GM04504 (cell line): ENCODE results near the gene NME8.
A peak's percentile ranks its signal among the peaks of the same experiment; 100 is the strongest.

Experiments
- DNase-seq: peaks from one replicate; pipeline ENCODE4 v3.0.0-alpha.2; 2012; ENCODE audit warnings: low read depth

NME8 gene

GRCh38 chr7:37899712-37900247 lies 51.4 kb downstream of the NME8 start:
- no peak for DNase-seq

GRCh38 chr7:37901236-37901827 lies 52.9 kb downstream of the NME8 start:
- DNase-seq = peak; percentile 24

DNA sequence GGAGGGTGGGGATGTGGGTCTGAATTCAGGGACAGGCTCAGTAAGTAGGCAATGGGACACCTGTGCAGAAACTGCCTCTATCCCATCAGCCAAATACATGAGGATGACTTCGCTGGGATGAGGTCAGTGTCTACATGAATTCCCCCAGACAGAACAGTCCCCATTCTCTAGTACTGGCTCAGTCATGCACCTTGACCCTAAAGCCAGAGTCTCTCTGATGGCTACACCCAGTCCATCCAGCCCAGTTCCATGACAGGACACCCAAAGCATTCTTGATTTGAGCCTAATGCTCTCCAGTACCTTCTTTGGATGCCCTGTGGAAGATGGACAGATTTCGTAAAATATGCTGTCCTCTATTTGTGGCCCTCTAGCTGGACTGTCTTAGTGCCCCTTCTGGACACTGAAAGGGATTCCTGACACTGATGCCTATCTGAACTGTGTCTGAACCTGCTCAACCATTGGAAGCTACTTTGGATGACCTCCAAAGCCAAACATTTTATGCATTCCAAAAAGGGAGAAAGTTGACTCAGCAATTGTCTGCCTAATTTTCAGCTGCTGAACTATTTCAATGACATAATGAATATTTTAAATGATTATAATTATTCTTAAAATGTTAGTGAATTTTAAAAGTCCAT lies 53.6 kb downstream of the NME8 start:
- peak; percentile 49 for DNase-seq

GRCh38 chr7:37908221-37908788 lies 59.9 kb downstream of the NME8 start:
- DNase-seq = peak; percentile 91

DNA sequence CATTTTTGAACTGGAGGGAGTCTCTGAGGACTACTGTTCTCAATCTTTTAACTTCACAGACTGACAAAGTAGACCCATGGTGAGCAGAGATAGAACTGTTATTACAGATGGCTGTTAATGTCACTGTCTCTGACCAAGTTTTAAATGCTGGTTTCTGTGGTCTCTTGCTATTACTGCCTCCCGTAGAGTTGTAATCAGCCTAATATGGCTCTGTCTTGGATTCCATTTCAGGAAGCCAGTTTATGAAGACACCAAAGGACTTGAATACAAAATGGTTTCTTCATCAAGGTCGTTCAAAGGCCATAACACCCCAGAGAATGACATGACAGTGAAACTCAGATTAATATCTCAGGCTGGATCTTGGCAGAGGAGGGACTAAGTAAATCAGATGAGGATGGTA lies 64.4 kb downstream of the NME8 start:
- no peak for DNase-seq

DNA sequence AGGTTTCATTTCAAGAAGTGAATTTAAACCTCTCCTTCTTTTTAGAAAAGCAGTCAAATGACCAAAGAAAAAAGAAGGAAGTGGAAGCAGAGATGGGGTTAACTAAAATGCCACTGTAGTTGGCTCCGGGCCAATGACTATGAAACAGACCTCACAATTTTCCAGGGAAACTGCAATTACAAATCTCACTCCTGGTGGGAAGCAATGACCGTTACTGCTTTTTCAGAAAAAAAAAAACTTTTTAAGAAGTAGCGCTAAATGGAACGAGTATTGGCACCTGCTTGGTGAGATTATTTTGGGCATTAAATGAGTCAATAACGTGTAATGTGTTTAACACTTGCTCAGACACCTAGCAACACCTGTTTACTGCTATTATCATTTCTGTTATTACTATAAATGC lies 67.0 kb downstream of the NME8 start:
- no peak for DNase-seq

DNA sequence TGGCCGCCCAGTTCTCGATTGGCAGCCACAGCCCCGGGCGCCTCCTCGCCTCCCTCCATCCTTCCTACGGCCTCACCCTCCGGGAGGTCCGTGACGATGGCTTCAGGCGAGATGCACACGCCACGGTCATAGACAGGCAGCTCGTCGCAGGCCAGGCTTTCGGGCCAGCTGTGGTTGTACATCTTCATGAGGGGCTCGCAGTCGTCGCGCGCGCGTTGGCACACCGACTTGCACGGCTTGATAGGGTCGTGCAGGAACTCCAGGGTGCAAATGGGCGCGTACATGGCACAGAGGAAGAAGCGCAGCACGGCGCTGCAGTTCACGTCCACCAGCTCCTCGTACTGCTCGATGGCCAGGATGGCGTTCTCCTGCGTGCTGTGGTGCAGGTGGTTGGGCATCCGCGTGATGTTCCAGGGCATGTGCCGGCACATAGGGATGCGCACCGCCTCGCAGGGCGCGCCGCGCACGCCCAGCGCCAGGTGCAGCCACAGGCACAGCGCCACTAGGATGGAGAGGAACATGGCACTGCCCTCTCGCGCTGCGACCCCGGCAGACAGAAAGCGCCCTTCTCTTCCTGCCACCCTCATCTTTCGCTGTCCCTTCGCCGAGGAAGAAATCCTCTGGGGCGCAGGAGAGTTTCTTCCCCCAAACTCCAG lies 67.7 kb downstream of the NME8 start:
- no peak for DNase-seq

DNA sequence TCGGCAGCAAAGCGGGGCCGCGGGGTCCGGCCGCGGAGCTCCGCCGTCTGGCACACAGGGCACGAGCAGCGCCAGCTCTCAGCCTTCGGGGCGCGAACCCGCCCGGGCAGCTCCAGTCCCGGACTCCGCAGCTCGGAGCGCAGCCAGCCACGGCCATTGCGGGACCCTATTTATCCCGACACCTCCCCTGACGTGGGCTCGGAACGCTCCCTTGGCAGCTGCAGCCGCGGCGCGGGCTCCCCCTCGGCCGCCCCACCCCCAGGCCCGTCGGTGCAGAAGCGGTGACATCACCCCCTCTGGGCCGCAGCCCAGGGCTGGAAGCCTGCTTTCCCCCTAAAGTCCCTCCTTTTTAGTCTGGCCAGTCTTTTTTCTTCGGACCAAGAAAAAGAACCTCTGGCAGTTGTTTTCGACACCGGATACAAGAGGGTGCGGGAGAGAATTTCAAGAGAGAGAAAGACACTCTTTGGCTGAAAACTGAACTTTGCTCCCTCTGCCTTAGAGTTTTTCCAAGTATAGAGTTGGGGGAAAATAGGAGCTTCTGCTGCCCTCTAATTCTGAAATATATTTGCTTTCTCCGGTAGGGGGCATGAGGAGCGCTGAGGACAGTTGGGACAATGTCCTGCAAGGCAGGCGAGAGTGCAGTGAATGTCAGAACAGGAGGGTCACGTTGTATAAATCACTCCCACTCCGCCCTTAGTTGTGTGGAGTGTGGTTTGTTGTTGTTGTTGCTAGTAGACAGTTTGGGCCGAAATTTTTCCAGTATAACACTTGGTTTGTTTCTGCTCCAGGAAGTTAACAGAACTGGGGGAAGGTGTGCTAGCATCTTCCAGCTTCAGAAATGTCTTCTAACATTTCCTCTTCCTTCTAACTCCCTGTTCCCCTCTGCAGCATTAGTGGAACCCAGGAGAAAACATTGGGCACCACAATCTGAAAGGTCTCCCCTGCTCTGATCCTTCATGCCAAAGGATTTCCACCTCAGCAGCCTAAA lies 68.6 kb downstream of the NME8 start, which contains the start of gene SFRP4:
Gene SFRP4 (minus strand): TSS at position 145 of the 988 bp plus-strand sequence. CDS start 280 bp downstream, outside the sequence.
- DNase-seq = peak; percentile 47

GRCh38 chr7:37918526-37918925 lies 70.1 kb downstream of the NME8 start:
- no peak for DNase-seq

- peak; percentile 24 for DNase-seq
Observed at GRCh38 chr7:37920305-37920848, 72.0 kb downstream of the NME8 start, which contains the start of gene EPDR1. EPDR1 (plus strand) TSS chr7:37920640; CDS start chr7:37920940, 300 bp downstream.

GRCh38 chr7:37920849-37921805 lies 72.7 kb downstream of the NME8 start:
- no peak for DNase-seq

DNA sequence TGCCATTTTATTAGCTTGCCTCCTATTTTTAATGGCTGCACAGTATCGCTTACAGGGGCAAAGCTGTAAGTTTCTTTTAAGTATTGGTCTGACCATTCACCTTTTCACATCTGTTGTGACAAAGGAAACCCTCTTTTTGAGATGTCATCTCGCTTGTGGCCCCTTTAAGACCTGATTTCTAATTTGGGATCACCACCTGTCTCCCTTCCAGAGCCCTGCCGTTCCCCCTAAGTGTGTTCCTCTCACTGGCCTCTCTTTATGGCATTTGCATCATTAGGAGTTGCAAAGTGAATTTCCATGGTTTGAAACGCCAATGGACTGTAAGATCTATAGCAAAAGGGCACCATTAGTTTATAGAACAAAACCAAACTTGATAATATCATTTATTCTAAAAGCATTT lies 73.5 kb downstream of the NME8 start:
- no peak for DNase-seq

DNA sequence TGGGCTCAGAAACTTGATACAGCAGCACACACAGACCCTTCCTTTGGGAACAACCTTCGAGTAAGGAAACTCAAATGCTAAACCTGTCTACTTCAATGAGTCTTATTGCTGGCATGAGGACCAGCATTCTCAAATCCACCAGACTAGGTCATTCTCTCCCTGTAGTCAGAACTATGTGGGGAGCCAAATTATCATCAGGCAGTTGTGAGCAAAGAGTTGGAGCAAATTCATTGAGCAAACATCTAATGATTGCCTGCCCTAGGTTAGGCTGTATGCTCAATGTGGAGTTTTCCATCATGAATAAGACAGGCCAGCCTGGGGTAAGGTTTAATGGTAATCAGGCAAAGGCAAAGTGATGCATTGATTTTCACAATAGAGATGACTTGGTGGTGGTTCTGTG lies 75.6 kb downstream of the NME8 start:
- DNase-seq = no peak

DNA sequence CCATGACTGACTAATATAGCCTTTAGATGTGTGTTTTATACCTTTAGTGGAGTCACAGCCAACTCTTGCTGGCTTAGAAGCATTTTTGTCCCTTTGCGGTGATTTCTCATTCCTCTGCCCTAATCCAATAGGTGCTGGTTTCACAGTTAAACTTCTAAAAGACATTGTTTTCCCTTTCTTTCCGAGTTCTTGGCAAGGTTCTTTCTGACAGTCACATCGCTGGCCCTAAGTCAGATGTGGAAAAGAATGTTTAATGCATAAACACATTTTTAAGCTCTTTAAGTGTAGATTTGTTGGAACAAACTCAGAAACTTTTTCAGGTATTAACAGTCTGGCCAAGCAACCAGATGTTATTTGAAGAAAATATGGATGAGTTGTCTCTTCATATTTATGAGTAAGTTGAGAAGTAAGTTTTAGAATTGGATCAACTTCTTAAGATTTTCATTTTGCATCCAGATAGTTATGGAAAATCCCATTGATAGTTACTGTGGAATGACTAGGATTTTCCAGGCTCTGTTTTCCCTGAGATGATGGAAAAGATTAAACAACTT lies 76.2 kb downstream of the NME8 start:
- no peak for DNase-seq

- no peak for DNase-seq
Observed at GRCh38 chr7:37925620-37926019, 77.2 kb downstream of the NME8 start.

DNA sequence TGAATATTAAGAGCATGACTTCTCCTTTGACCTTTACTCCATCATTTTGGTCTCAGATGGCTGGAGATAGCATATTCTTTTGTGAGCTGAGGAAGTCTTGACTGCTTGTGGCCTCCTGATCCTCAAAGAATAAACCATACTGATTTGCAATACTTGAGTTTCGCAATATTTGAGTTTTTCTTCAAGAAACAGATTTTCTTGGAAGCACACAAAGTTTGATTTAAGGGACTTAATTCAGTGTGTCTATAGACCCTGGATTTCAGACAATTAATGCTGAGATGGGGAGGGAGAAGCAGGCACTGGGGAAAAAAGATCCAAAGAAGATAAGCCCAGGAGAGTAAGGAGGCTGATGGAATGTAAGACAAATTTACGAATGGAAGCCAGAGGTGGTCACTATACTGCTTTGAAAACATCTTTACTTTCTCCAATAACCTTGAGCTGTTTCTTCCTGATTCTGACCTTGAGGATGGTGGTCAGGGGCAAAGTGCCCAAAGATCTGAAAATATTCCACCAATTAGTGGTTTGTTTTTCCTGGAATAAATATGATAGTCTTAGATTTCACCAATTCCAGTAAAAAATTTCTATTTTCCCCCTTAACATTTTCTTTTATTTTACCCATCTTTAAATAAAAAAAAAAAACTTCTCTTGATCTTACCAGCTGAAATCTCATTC lies 79.5 kb downstream of the NME8 start:
- no peak for DNase-seq

DNA sequence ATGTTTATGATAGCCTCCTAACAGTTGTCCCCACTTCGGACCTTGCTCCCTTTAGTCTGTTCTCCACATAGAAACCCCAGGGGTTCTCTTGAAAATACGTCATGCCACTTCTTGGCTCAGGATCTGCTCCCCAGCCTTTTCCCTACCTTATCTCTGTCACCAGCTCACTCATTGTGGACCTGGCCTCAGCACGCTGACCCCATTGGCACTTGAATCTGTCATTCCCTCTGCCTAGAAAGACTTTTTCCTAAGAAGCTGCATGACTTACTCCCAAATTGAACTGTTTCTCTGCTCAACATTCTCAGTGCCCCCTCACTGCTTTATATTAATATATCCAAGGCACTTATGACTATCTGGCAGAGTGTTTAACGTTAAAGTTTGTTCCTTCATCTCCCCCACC lies 80.5 kb downstream of the NME8 start:
- no peak for DNase-seq

DNA sequence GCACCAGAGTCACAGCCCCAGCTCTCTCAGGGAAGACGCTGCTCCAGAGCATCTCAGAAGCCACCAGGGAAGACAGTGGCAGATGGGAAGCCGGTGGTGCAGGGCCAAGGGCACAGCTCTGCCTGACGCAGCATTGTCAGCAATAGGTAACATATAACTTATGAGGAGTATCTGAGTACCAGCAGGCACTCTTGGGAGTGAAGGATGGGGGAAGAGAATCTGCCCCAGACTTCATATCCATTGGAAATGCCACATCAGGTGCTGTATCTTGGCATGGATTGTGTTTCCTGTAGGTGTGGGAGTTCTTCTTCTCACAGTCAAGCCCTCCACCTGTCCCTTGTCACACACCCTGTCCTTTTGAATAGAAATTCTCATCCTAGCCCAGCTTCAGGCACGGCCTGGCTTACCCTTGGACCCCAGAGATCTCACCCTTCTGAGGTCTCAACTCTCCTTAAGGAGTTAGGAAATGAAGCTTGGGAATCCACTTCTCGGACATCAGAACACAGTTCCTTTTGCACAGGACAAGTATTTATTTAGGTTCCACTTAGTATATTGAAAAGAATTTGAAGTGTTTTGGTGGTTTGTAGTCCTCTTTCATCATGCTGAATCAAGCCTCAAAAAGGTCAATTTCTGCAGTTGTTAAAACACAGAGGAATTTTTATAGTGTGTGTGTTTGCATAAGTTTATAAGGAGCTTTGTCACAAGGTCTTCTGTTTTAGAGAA lies 82.0 kb downstream of the NME8 start:
- no peak for DNase-seq
